ENCODE measurements around the gene SOX3.

SOX3 gene

GRCh38 chrX:140492066-140492994 lies 12.5 kb downstream of the SOX3 start:
- no peak for DNase-seq

GRCh38 chrX:140480765-140481164 lies 24.1 kb downstream of the SOX3 start:
- no peak for DNase-seq

- DNase-seq = no peak
These were observed 26.9 kb downstream of the SOX3 start for GRCh38 chrX:140477987-140478386.

GRCh38 chrX:140475025-140475424 lies 29.8 kb downstream of the SOX3 start:
- DNase-seq = no peak

GRCh38 chrX:140467211-140467610 lies 37.7 kb downstream of the SOX3 start:
- no peak for DNase-seq

Measured in NCI-H1694 treated with DMSO at 0.1 percent for 48 hours (cell line).